COLO829 (cell line): ENCODE measurements around the gene CRTC1.

ENCODE experiments used
- DNase-seq: peaks from one replicate; pipeline ENCODE4 v3.0.0; 2012; ENCODE audit warnings: low spot score

The CRTC1 gene

DNA sequence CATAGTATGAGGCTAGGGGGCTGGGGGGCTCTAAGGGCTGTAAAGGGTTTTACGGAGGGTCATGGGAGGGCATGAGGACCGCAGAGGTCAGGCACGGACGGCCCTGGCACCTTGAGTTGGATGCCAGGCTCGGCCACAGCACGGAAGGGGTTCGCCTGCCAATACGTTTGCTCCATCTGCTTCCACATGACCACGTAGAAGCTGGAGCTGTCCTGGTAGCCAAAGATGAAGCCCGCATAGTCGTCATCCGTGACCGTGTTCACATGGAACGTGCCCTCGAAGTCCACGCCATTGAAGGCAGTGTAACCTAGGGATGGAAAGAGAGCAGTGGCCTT is 101.3 kb downstream of the CRTC1 start:
- no peak for DNase-seq

DNA sequence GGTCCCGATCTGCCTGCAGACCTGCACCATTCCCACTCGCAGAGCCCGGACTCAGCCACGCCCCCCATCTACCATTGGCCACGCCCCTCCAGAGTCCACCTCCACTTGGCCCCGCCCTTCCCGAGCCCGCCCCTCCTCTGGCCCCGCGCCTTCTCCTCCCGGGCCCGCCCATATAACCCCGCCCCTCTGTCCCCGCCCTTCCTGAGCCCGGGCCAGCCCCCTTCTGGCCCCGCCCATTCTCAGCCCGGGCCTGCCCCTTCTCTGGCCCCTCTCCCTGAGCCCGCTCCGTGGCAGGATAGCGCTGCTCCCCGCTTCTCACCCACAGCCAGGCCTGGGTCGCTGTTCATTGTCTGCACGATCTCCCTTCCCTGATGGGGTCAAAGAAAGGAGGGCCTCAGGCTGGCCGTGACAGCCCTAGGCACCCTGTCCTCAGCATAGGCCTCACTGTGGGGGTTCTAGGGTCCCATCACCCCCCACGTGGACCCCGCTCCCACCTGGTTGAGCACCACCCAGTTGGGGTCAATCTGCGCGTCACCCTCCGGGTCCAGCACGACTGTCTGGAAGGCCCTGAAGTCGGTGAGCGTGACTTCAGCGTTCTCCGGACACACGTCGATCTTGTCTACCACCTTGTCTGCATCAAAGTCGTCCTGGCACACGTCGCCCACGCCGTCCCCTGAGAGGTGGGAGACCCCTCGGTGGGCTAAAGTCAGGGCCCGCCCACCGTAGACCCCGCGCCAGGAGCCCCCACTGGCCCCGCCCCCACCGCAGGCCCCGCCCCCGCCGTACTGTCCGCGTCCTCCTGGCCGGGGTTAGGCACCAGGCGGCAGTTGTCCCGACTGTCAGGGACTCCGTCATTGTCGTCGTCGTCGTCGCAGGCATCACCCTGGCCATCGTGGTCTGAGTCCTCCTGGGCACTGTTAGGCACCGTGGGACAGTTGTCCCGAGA is 102.0 kb downstream of the CRTC1 start:
- DNase-seq, result peak; percentile 99

DNA sequence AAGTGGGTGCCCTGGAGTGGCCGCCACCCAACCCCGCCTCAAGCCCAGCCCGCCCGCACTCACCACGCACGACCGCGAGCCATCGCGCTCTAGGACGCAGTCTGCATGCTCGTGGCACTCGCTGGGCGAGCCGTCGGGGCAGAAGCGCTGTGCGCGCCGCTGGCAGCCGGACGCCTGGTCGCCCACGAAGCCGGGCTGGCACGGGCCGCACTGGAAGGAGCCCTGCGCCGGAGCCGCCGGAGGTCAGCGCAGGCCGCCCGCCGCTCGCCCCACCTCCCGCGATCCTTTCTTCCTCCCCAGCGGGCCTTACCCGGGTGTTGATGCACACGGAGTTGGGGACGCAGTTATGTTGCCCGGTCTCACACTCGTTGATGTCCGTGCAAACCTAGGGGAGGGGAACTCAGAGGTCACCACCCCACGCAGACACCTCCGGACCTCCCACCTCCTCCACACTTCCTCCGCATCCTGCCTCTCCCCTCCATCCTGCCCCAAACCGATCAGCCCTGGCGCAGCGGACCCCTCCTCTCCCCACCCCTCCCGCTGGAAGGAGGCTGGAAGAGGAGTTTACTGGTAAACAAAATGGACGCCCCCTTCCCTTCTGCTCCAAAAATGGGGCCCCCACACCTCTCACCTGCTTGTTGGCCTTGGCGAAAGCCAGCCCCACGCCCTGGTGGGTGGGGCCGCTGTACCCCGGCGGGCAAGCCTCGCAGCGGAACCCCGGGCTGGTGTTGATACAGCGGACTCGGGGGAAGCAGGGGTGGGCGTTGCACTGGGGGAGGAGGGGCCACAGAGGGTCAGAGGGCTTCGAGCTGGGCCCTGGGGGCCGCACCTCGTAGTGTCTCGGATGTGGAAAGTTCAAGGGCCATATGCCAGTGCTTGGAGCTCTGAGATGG is 105.3 kb downstream of the CRTC1 start:
- DNase-seq, result no peak

DNA sequence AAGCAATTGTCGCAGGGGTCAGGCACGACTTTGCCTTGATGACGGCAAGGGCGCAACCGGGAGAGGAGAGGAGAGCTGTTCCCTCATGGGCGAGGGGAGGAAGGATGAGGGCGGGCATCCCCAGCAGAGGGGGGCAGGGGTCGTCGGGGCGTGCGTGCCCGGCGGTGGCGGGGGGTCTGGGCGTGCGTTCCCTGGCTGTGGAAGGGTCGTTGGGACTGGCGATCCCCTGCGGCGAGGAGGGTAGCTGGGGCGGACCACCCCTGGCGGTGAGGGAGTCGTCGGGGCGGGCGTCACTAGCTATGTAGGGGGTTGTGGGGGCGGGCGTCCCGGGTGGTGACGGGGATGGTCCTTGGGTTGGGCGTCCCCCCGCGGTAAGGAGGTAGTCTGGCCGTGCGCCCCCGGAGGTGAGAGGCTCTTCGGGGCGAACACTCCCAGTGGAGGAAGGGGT is 106.0 kb downstream of the CRTC1 start:
- no peak for DNase-seq

GRCh38 chr19:18789883-18790565 is 106.5 kb downstream of the CRTC1 start:
- no peak for DNase-seq

- DNase-seq, result no peak
These were observed 107.3 kb downstream of the CRTC1 start, which contains the start of gene COMP for GRCh38 chr19:18790566-18791314. TSS of gene COMP (minus strand) at chr19:18791305. CDS start at chr19:18791269, 36 bp downstream.

DNA sequence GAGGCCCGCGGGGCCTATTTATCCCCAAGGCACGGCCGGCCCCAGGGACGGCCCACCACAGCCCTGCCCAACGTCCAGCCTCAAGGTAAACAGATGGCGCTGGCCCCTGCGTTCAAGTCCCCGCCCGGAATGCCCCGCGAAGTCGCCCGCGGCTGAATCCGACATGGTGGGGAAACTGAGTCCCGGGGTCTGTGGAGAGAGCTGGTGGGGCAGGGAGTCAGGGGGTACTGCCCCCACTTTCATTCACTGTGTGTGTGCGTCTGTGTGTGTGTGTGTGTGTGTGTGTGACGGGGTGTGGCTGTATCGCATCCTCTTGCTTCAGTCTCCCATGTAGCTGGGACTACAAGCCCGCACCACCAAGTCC is 107.8 kb downstream of the CRTC1 start:
- no peak for DNase-seq

- DNase-seq, result no peak
These were observed 109.2 kb downstream of the CRTC1 start for GRCh38 chr19:18792661-18793060.

- no peak for DNase-seq
These were observed 109.9 kb downstream of the CRTC1 start for GRCh38 chr19:18793144-18794028.

DNA sequence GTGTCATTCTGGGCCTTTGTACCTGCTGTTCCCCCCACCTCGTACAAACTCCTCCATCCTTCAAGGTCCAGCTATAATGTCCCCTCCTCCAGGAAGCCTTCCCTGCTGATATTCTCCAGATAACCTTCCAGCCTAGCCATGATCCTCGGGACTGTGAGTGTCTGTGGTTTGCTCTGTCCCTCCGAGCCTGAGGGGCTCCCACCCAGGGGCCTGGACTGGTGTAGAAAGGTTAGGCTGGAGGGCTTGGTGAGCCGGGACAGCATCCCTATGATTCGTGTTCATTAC is 110.5 kb downstream of the CRTC1 start:
- no peak for DNase-seq

DNA sequence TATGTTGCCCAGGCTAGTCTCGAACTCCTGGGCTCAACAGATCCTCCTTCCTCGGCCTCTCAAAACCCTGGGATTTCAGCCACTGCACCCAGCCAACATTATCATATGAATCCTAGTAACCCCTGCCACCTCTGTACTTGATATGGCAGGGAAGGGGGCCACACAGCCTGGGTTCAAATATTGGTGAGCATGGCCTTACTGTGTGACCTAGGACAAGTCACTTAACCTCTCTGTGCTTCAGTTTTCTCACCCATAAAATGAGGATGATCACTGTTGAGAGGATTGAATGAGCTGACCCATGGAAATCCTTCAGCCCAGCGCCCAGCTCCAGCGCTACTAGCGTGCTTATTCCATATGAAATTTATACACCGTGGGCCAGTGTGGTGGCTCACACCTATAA is 111.2 kb downstream of the CRTC1 start:
- DNase-seq, result no peak

GRCh38 chr19:18795540-18795939 is 112.1 kb downstream of the CRTC1 start:
- DNase-seq, result no peak

- no peak for DNase-seq
These were observed 112.8 kb downstream of the CRTC1 start for GRCh38 chr19:18796239-18796638.

GRCh38 chr19:18798384-18799352 is 115.2 kb downstream of the CRTC1 start:
- no peak for DNase-seq

GRCh38 chr19:18799389-18799970 is 116.0 kb downstream of the CRTC1 start:
- DNase-seq, result no peak

DNA sequence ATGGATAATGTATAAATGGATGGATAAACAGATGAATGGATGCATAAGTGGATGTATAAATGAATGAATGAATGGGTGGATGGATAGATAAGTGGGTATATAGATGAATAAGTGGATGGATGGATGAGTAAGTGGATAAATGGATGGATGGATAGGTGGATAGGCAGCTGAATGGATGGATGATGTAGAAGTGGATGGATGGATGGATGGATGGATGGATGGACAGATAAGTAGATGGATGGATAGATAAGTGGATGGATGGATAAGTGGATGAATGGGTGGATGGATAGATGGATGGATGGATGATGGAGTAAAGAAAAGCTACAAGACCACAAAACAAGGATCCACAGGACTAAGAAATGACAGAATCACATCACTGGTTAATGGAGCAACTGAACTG is 116.6 kb downstream of the CRTC1 start:
- no peak for DNase-seq

- no peak for DNase-seq
These were observed 117.2 kb downstream of the CRTC1 start for GRCh38 chr19:18800636-18801035.

DNA sequence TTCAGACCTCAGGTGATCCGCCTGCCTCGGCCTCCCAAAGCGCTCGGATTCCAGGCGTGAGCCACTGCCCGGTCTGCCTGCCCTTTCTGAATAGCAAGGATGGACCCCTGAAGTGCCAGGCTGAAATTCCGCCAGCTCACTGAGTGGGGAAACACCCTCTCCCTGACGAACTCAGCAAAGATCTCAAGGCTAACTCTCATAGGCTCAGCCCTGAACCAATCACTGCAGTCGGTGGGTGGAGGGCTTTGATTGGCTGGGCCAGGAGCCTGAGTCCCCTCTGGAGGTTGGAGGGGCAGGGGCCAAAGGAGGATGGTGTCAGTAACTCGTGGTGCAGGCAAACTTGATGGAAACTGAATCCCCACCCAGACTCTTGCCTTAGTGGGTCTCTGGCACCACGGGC is 118.9 kb downstream of the CRTC1 start:
- DNase-seq, result no peak

DNA sequence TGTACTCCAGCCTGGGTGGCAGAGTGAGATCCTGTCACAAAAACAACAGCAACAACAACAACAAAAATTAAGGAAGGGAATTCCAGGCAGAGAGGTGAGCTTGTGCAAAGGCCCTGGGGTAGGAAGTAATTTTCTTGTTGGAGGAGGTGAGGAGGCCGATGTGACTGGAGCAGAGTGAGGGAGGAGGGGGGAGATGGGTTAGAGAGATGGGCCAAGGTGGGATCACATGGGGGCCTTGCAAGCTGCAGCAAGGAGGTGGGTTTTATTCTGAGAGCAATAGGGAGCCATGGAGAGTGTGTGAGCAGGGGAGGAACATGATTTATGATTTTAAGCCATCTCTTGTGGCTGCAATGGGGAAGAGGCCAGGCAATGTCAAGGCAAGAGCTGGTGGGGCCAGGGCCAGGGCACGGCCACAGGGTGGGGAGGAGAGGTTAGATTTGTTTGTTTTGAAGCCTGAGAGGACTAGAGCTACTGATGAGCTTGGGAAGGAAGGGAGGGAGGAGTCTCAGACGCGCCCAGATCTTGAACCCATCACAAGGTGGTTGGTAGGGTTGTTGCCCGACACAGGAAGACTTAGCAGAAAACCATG is 120.2 kb downstream of the CRTC1 start:
- no peak for DNase-seq
